ENCODE data around the gene B4GALNT1. TPM values are rescaled to one million over a fixed set of nuclear protein-coding genes. Genes with fewer than 3 reads are reported as not detected.

The B4GALNT1 gene
- total and polyA plus RNA-seq, 2 of the 13 experiments (the other 11 are each of a cell fraction or from before 2014, with no cell fraction given): 4.5 to 5.4 TPM

GRCh38 chr12:57576613-57577160 lies 56.3 kb downstream of the B4GALNT1 start (continued):
- TF ChIP-seq IRF1 (CRISPR knock-in tag; IDR thresholded peaks at IDR 0.05; ENCODE audit: low read depth) (no peak), KDM1A (CRISPR knock-in tag; IDR thresholded peaks at IDR 0.05) (peak; percentile 34; the same call in 1 of the 2 replicates), NFKBIZ (CRISPR knock-in tag; IDR thresholded peaks at IDR 0.05) (no peak), YEATS4 (CRISPR knock-in tag; IDR thresholded peaks at IDR 0.05; ENCODE audit: borderline replicate concordance) (no peak), HOXA9 (CRISPR knock-in tag; IDR thresholded peaks at IDR 0.05; ENCODE audit: borderline replicate concordance) (no peak), HMGA1 (CRISPR knock-in tag; conservative IDR thresholded peaks at IDR 0.05) (no peak), FOSL2 (CRISPR knock-in tag; IDR thresholded peaks at IDR 0.05) (peak; percentile 99), ZNF430 (CRISPR knock-in tag; IDR thresholded peaks at IDR 0.05) (no peak), STAT5B (CRISPR knock-in tag; IDR thresholded peaks at IDR 0.05) (no peak), BHLHE40 (IDR thresholded peaks at IDR 0.05; ENCODE audit: low read length) (no peak), TRIM24 (CRISPR knock-in tag; IDR thresholded peaks at IDR 0.05) (no peak), FOSL1 (CRISPR knock-in tag; IDR thresholded peaks at IDR 0.05; ENCODE audit: borderline replicate concordance) (peak; percentile 87), ZNF143 (CRISPR knock-in tag; IDR thresholded peaks at IDR 0.05) (no peak), ZNF331 (CRISPR knock-in tag; IDR thresholded peaks at IDR 0.05) (no peak), ZNF431 (CRISPR knock-in tag; IDR thresholded peaks at IDR 0.05; ENCODE audit: borderline replicate concordance, low read depth) (no peak), KMT2B (CRISPR knock-in tag; IDR thresholded peaks at IDR 0.05) (no peak; the same call in 1 of the 2 replicates), MAFK (conservative IDR thresholded peaks at IDR 0.05 in 1 of 2, IDR thresholded peaks at IDR 0.05 in 1 of 2; ENCODE audit: low read length in 2 of 2) (0 out of 4 replicates have a peak, but pooled peaks of 1 of the 2 experiments have one; percentile 18), ZNF124 (CRISPR knock-in tag; IDR thresholded peaks at IDR 0.05) (no peak), KDM4B (CRISPR knock-in tag; IDR thresholded peaks at IDR 0.05) (no peak), ZFP90 (CRISPR knock-in tag; IDR thresholded peaks at IDR 0.05; ENCODE audit: borderline replicate concordance) (no peak), ZNF850 (CRISPR knock-in tag; conservative IDR thresholded peaks at IDR 0.05) (no peak), ZNF264 (CRISPR knock-in tag; IDR thresholded peaks at IDR 0.05) (no peak), HIC2 (CRISPR knock-in tag; IDR thresholded peaks at IDR 0.05; ENCODE audit: low read depth) (no peak), ATF7 (IDR thresholded peaks at IDR 0.05) (peak; percentile 21; the same call in 1 of the 2 replicates), ATF7 (CRISPR knock-in tag; IDR thresholded peaks at IDR 0.05) (no peak), ZBTB39 (CRISPR knock-in tag; IDR thresholded peaks at IDR 0.05) (no peak), ZNF280B (CRISPR knock-in tag; IDR thresholded peaks at IDR 0.05; ENCODE audit: borderline replicate concordance) (no peak)
